Ramos (cell line): Measurements from ENCODE around the gene ADGRB3.

Source experiments
- in situ Hi-C: fragments of 300-500 bp; cut with MboI; formaldehyde crosslinking; loops from one replicate; pipeline ENCODE4 v1.14.3; 2022; ENCODE audit warnings: low sequenced_read_pairs; ENCODE audit not compliant: unreplicated experiment

ADGRB3 gene

GRCh38 chr6:68691120-68691519 is 56.0 kb downstream of the ADGRB3 start:
- in situ Hi-C loops, result no loop called here

GRCh38 chr6:68693271-68693670 is 58.2 kb downstream of the ADGRB3 start:
- in situ Hi-C loops, result no loop called here

GRCh38 chr6:68695403-68695802 is 60.3 kb downstream of the ADGRB3 start:
- in situ Hi-C loops, result no loop called here

- in situ Hi-C loops, result no loop called here
Observed at GRCh38 chr6:68695838-68696237, 60.8 kb downstream of the ADGRB3 start.

GRCh38 chr6:68697394-68697793 is 62.3 kb downstream of the ADGRB3 start:
- in situ Hi-C loops, result no loop called here

- in situ Hi-C loops, result no loop called here
Observed at GRCh38 chr6:68701159-68701558, 66.1 kb downstream of the ADGRB3 start.

- in situ Hi-C loops, result no loop called here
Observed at GRCh38 chr6:68704485-68704884, 69.4 kb downstream of the ADGRB3 start.

- in situ Hi-C loops, result no loop called here
Observed at GRCh38 chr6:68709091-68709490, 74.0 kb downstream of the ADGRB3 start.

- in situ Hi-C loops, result no loop called here
Observed at GRCh38 chr6:68709882-68710281, 74.8 kb downstream of the ADGRB3 start.

- in situ Hi-C loops, result no loop called here
Observed at GRCh38 chr6:68710496-68710895, 75.4 kb downstream of the ADGRB3 start.

- in situ Hi-C loops, result no loop called here
Observed at GRCh38 chr6:68710916-68711315, 75.8 kb downstream of the ADGRB3 start.

GRCh38 chr6:68711386-68712000 is 76.4 kb downstream of the ADGRB3 start:
- in situ Hi-C loops, result no loop called here

- in situ Hi-C loops, result no loop called here
Observed at GRCh38 chr6:68716620-68717019, 81.5 kb downstream of the ADGRB3 start.

GRCh38 chr6:68718385-68719073 is 83.4 kb downstream of the ADGRB3 start:
- in situ Hi-C loops, result no loop called here

GRCh38 chr6:68719761-68720160 is 84.7 kb downstream of the ADGRB3 start:
- in situ Hi-C loops, result no loop called here

GRCh38 chr6:68722891-68723527 is 87.9 kb downstream of the ADGRB3 start:
- in situ Hi-C loops, result no loop called here

- in situ Hi-C loops, result no loop called here
Observed at GRCh38 chr6:68724060-68724459, 89.0 kb downstream of the ADGRB3 start.

GRCh38 chr6:68726337-68726736 is 91.3 kb downstream of the ADGRB3 start:
- in situ Hi-C loops, result no loop called here

- in situ Hi-C loops, result no loop called here
Observed at GRCh38 chr6:68726992-68727391, 91.9 kb downstream of the ADGRB3 start.

GRCh38 chr6:68727699-68728098 is 92.6 kb downstream of the ADGRB3 start:
- in situ Hi-C loops, result no loop called here

GRCh38 chr6:68728159-68728979 is 93.3 kb downstream of the ADGRB3 start:
- in situ Hi-C loops, result no loop called here
